Activated CD4-positive, CD25-positive, alpha-beta regulatory T cell treated with anti-CD3 and anti-CD28 coated beads, Interleukin-2, amount 50 U/mL, for 24 hours (primary cell): ENCODE results near the gene SELENOO.

Experiments used
- ATAC-seq, 2 donors: fragments of 150-1000 bp; cut with Tn5 transposase; one replicate each; pipeline ENCODE4 v1.10.0; 2021; ENCODE audit warnings: mild to moderate bottlenecking in 1 of 2, moderate library complexity in 1 of 2

SELENOO gene

DNA sequence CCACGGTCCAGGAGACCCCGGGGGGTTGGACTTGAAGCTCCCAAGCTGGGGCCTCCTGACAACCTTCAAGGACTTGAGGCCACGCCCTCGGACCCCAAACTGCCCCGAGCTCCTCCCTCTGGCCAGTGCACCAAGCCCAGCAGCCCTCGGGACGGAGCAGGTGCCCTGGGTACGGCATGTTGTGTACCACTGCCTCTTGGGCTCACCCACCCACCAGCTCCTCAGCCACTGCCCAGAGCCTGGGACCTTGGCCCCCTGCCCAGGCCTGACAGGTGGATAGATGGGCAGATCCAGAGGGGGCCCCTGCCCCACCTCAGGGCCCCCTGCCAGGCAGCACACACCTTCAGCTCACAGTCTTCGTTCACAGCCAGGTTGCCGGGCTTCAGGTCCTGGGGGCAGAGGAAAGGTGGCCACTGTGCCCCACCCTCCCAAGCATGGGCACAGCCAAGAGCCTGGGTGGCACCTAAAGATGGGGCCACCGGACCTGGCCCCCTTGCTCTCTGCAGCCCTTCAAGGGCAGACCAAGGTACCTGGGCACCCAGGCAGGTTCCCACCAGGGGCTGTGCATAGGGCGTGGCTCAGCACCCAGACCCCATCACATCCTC, 55.5 kb downstream of the SELENOO start:
- ATAC-seq: no peak

- ATAC-seq: no peak
These were observed 56.2 kb downstream of the SELENOO start for GRCh38 chr22:50257041-50257440.

DNA sequence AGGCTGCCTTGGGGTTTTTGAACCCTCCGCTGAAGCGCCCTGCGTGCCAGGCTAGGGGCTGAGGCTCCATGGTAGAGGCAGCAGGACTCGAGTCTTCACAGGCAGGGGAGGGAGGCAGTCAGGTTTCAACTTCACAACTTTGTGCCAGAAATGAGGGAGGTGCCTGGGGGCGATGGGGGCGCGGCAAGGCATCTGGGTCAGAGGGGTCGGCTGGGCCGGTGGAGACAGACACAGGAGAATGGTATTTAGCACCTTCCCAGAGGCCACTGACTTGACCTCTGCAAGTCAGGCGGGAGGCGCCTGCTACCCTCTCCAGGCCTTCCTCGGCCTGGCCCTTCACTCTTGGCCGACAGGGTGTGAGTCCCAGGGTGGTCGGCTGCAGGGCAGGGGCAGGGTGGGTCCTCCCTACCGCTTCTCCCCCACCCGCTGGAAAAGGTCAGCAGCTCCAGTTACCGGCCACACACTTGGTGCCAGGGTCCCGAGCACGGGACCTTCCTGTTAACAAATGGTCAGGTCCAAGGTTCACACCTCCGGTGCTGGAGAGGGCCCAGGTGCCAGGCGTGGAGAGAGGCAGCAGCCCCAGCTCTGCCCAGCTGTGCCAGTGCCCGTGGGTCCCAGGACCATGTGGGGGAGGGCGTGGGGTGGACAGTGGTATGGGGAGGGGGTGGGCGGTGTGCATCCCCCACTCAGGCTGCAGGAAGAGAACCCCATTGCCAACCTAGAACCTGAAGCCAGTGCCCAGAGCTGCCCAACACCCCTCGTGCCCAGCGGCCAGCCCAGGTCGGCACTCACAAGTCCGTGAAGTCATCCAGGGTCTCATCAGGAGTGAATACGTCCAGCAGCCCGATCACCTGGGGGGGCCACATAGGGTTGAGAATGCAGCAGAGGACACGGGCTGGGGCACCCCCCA, 56.9 kb downstream of the SELENOO start:
- no peak for ATAC-seq

GRCh38 chr22:50258361-50259292, 57.8 kb downstream of the SELENOO start:
- no peak for ATAC-seq

DNA sequence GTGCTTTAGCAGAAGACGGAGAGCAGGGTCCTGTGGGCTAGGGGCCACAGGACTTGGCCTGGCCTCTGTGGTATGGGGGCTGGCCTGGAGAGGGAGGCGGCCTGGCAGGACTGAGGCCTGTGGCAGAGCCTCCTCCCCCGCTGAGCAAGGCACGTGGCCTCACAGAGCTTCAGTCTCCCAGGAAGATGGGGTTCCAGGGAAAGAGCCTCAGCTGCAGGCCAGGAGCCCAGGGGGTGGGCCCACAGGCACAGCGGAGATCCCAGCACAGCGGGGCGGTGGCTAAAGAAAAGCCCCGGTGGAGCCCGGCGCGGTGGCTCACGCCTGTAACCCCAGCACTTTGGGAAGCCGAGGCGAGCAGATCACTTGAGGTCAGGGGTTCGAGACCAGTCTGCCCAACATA, 58.5 kb downstream of the SELENOO start:
- no peak for ATAC-seq

DNA sequence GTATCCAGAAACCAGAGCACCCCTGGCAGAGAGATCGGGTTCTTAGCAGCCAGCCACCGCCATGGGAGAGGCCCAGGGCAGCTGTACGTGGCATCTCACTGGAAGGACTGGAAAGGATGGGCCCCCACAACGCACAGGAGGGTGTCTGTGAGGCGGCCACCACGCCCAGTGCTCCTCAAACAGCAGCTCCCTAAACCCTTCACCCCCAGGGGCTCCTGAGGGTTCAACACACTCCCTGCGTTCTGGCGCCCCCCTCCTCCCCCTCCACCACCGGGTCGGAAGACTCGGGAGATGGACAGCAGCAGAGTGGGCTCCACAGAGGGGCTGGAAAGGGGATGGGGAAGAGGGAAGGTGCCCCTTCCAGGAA, 59.6 kb downstream of the SELENOO start:
- no peak for ATAC-seq

GRCh38 chr22:50260801-50261614, 60.2 kb downstream of the SELENOO start:
- ATAC-seq: peak; percentile 14 to 31

GRCh38 chr22:50261615-50262459, 61.0 kb downstream of the SELENOO start, which contains the start of gene MAPK12:
MAPK12 (minus strand) TSS chr22:50261683; CDS start chr22:50261509, 174 bp downstream.
- no peak for ATAC-seq

DNA sequence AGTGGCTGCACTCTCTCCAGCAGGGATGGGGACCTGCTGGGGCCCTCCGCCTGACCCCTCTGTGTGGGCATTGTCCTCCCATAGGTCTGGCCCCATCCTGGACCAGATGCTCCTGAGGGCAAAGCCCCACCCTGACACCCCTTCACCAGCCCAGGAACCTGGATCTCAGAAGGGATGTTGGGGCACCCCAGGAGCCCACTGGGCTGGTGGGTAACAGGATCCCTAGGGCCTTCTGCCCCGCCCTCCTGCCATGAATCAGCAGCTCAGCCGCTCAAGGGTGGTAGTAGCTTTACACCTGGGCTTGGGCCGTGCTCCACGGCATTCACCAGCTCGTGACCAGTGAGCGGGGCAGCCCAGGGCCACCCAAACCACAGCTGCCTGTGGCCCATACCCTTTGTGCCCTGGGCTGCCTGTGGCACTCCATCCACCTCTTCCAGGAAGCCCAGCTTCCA, 61.7 kb downstream of the SELENOO start:
- peak; percentile 33 to 37 for ATAC-seq

GRCh38 chr22:50262973-50263617, 62.3 kb downstream of the SELENOO start:
- no peak for ATAC-seq

DNA sequence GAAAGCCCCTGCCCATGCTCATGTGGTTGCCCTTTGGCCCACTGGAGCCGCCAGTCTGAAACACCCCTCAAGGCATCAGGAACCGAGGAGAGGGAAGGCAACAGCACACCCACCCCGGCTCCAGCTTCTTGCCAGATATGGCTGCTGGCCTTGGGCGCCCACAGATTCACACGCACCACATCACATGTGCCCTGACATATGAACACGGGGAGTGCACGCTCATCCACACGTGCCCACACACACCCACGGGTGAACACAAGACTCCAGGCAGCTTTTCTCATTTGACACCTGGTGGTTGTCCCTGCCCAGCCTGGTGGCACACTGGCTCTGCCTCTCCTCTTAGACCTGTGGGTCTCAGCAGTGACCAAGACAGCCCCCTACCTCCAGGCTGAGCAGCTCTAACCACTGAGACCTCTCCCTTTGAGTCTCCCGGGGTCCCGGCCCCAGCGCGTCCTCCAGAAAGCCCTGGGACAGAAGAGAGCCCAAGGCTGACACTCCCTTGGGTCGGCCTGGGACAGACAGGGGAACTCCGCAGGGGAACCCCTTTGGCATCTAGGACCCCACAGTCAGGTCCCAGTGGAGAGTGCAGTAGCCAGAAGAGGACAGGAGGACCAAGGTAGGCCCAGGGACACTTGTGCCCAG, 63.4 kb downstream of the SELENOO start:
- no peak for ATAC-seq

GRCh38 chr22:50264946-50265669, 64.3 kb downstream of the SELENOO start:
- ATAC-seq: no peak

- no peak for ATAC-seq
These were observed 66.2 kb downstream of the SELENOO start for GRCh38 chr22:50266994-50267393.
